Glutamatergic neuron (in vitro differentiated cells): ENCODE results near the gene MAK. TPM values are rescaled to one million over a fixed set of nuclear protein-coding genes. Genes with fewer than 3 reads are reported as not detected.
"Not testable (repeated sequence)": the region's sequence is repeated elsewhere in the genome, so short reads cannot be mapped to it uniquely, and the experiment has no call there.

Experiments
- DNase-seq: peaks from one replicate; pipeline ENCODE4 v3.0.0; 2022
- H3K27ac Mint-ChIP-seq: one replicate; pipeline ENCODE4 v1.8.0; 2020; ENCODE audit warnings: mild to moderate bottlenecking, mixed read lengths, inconsistent platforms; ENCODE audit not compliant: unreplicated experiment
- H3K27me3 Mint-ChIP-seq: one replicate; pipeline ENCODE4 v1.8.0; 2020; ENCODE audit warnings: mild to moderate bottlenecking, moderate library complexity, mixed read lengths, inconsistent platforms; ENCODE audit not compliant: unreplicated experiment
- H3K36me3 Mint-ChIP-seq: one replicate; pipeline ENCODE4 v1.8.0; 2020; ENCODE audit warnings: mild to moderate bottlenecking, mixed read lengths, inconsistent platforms; ENCODE audit not compliant: unreplicated experiment
- H3K4me1 Mint-ChIP-seq: one replicate; pipeline ENCODE4 v1.8.0; 2020; ENCODE audit warnings: mild to moderate bottlenecking, low read depth, mixed read lengths, inconsistent platforms; ENCODE audit not compliant: unreplicated experiment
- H3K4me3 Mint-ChIP-seq: one replicate; pipeline ENCODE4 v1.8.0; 2020; ENCODE audit warnings: mild to moderate bottlenecking, mixed read lengths, inconsistent platforms; ENCODE audit not compliant: unreplicated experiment
- H3K9me3 Mint-ChIP-seq: one replicate; pipeline ENCODE4 v1.8.0; 2020; ENCODE audit warnings: mild to moderate bottlenecking, moderate library complexity, mixed read lengths, inconsistent platforms; ENCODE audit not compliant: unreplicated experiment
- total RNA-seq: library from RNA; stranded (reverse); fragmentation: NEBNext Ultra II Directional; extraction: Animal tissue kit (Norgen Biotek cat#: 25700); gene quantifications from one replicate; pipeline ENCODE4 v1.2.1, GENCODE V29; 2021; ENCODE audit not compliant: unreplicated experiment
- TF ChIP-seq, protein P1 (sequence below): fragments of 200-600 bp; sonication (generic); IDR thresholded peaks from one replicate; pipeline ENCODE4 v1.5.0; 2021; ENCODE audit not compliant: partially characterized antibody, unreplicated experiment

The MAK gene
- total RNA-seq, 1 donor from 2014 or later = not detected

DNA sequence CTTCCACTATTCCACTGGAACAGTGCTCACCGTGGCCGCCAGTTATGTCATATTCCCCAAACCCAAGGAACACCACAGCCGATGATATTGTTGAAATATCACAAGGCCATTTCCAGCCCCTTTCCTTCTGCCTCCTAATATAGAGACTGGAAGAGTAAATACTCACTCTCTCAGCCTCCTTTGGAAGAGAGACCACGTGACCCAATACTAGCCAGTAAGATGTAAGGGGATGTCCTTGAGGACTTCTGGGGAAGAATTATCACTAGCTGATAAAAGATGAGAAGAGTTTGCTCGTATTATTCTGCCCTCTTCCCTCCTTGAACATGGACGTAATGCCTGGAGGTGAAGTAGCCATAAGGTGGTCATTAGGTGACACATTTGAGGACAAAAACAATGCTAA is 13.5 kb downstream of the MAK start:
- no peaks in the 10 kb centered on the region for H3K4me1 Mint-ChIP-seq
- no peak overlapping the region for H3K4me3 Mint-ChIP-seq
- no peak for DNase-seq
- H3K27ac Mint-ChIP-seq = no peak overlapping the region
- H3K27me3 Mint-ChIP-seq = no peaks in the 10 kb centered on the region
- H3K9me3 Mint-ChIP-seq = no peaks in the 10 kb centered on the region
- no peaks in the 10 kb centered on the region for H3K36me3 Mint-ChIP-seq
- TF ChIP-seq, protein P1, sequence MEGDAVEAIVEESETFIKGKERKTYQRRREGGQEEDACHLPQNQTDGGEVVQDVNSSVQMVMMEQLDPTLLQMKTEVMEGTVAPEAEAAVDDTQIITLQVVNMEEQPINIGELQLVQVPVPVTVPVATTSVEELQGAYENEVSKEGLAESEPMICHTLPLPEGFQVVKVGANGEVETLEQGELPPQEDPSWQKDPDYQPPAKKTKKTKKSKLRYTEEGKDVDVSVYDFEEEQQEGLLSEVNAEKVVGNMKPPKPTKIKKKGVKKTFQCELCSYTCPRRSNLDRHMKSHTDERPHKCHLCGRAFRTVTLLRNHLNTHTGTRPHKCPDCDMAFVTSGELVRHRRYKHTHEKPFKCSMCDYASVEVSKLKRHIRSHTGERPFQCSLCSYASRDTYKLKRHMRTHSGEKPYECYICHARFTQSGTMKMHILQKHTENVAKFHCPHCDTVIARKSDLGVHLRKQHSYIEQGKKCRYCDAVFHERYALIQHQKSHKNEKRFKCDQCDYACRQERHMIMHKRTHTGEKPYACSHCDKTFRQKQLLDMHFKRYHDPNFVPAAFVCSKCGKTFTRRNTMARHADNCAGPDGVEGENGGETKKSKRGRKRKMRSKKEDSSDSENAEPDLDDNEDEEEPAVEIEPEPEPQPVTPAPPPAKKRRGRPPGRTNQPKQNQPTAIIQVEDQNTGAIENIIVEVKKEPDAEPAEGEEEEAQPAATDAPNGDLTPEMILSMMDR = no peak

DNA sequence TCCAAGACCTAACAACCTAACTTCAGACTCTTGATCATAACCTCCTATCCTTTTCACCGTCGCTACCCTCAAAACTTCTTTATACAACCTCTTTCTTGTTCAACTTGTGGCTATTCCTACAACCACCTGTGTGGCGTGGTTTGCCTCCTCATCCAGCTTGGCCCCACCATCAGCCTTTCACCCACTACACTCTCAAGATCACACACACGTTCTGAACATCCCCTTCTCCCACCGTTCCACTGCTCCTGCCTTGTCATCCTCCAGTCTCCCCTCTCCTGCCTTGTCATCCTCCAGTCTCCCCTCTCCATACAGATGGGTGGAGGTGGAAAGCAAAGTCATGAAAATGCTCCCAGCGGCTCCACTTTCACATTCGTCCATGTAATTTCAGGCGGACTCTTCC is 14.0 kb downstream of the MAK start:
- H3K4me3 Mint-ChIP-seq = no peak overlapping the region
- H3K27ac Mint-ChIP-seq = no peak overlapping the region
- TF ChIP-seq, protein P1 = no peak
- no peaks in the 10 kb centered on the region for H3K27me3 Mint-ChIP-seq
- DNase-seq = no peak
- no peaks in the 10 kb centered on the region for H3K4me1 Mint-ChIP-seq
- no peaks in the 10 kb centered on the region for H3K36me3 Mint-ChIP-seq
- H3K9me3 Mint-ChIP-seq = no peaks in the 10 kb centered on the region

DNA sequence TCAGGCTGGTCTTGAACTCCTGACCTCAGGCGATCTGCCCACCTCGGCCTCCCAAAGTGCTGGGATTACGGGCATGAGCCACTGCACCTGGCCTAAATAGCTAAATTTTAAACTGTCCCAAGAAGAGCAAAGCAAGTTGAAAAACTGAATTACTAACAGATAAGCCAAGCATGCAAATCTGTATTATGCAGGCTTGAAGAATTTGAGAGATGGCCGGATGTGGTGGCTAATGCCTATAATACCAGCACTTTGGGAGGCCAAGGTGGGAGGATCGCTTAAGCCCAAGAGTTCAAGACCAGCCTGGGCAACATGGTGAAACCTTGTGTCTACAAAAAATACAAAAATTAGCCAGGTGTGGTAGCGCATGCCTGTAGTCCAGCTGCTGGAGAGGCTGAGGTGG is 24.2 kb downstream of the MAK start:
- H3K27ac Mint-ChIP-seq, H3K9me3 Mint-ChIP-seq, H3K4me1 Mint-ChIP-seq, H3K27me3 Mint-ChIP-seq, H3K36me3 Mint-ChIP-seq, H3K4me3 Mint-ChIP-seq, DNase-seq: not testable (repeated sequence)

DNA sequence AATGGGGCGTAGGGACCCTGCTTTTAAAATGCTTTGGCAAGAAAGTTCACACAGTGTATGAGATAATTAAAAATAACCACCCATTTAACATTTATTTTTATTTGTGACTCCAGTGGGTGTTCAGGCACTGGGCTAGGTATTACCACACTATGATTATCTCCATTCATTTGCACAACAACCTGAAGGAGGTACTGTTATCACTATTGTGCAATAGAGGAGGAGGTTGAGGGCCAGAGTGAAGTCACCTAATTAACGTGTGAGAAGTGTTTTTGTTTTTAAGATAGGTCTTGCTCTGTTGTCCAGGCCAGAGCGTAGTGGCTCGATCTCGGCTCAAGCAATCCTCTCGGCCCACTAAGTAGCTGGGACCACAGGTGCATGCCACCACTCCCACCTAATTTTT is 29.2 kb downstream of the MAK start:
- no peak overlapping the region for H3K4me3 Mint-ChIP-seq
- H3K27me3 Mint-ChIP-seq = no peaks in the 10 kb centered on the region
- no peaks in the 10 kb centered on the region for H3K9me3 Mint-ChIP-seq
- no peak for DNase-seq
- H3K4me1 Mint-ChIP-seq = no peaks in the 10 kb centered on the region
- TF ChIP-seq, protein P1 = no peak
- H3K36me3 Mint-ChIP-seq = no peaks in the 10 kb centered on the region
- no peak overlapping the region for H3K27ac Mint-ChIP-seq

DNA sequence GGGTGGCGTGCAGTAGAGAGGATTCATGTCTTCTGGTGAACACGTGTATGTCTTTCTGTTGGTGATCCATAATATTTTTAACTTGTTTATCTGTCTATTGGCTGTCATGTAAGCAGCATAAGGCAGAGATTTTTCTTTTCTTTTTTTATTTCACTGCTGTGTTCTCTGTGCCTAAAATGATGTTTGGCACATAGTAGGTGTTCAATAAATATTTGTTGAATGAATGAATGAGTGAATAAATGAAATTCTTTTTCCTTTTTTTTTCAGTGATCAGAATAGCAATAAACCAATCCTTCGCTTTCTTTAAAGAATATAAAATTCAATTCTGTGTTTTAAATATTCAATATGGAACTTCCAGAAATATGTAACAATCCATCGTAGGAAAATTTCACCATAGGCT is 30.0 kb downstream of the MAK start:
- Mint-ChIP-seq H3K27ac (no peak overlapping the region), H3K27me3 (no peaks in the 10 kb centered on the region)
- no peak for DNase-seq

More for the DNA sequence above, 30.0 kb downstream of the MAK start:
- Mint-ChIP-seq H3K4me1 (no peaks in the 10 kb centered on the region), H3K9me3 (no peaks in the 10 kb centered on the region), H3K36me3 (no peaks in the 10 kb centered on the region), H3K4me3 (no peak overlapping the region)
- TF ChIP-seq, protein P1 = no peak
